GM19351 (cell line): ENCODE results near the gene MRPL33.
A peak's percentile ranks its signal among the peaks of the same experiment; 100 is the strongest.

Experiments
- ATAC-seq: cut with Tn5 transposase; IDR thresholded peaks from one replicate; pipeline ENCODE4 v1.9.1; 2021; ENCODE audit warnings: mild to moderate bottlenecking, moderate library complexity; ENCODE audit not compliant: unreplicated experiment

MRPL33 gene

DNA sequence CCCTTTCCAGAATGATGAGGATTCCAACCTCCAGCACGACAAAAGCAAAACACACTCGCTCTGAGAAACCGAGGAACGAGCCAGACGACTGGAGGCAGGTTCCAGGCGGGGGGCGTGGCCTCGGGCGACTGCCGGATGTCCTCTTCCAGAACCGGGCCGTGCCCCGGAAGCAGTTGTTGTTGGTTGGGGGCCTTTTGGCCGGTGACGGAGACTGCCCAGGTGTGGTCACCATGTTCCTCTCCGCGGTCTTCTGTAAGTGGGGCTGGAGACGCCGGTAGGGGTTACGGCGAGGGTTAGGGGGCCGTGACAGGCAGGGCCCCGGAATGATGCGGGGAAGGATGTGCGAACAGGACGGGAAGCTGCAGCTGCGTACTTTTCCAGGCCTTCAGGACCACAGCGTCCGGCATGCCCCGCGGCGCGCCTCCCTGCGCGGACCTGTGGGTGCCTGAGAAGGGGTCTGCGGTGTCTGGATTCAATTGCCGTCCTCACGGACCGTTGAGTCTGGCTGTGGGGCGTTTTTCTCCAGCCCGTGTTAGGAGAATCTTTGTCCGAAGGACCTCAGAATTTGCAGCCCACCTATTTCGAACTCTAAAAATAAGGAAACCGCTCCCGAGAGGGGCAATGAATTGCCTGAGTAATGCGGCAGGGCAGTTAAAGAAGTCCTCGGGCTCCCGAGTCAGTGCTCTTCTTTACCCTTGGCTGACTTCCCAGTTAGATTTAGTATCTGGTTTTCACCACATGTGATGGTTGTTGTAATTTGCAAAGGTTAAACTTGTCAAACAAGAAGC, at the start of gene MRPL33:
Gene MRPL33 (plus strand): TSS at position 172 of the 788 bp plus-strand sequence. CDS start 59 bp downstream, at position 231.
- peak; percentile 96 for ATAC-seq

DNA sequence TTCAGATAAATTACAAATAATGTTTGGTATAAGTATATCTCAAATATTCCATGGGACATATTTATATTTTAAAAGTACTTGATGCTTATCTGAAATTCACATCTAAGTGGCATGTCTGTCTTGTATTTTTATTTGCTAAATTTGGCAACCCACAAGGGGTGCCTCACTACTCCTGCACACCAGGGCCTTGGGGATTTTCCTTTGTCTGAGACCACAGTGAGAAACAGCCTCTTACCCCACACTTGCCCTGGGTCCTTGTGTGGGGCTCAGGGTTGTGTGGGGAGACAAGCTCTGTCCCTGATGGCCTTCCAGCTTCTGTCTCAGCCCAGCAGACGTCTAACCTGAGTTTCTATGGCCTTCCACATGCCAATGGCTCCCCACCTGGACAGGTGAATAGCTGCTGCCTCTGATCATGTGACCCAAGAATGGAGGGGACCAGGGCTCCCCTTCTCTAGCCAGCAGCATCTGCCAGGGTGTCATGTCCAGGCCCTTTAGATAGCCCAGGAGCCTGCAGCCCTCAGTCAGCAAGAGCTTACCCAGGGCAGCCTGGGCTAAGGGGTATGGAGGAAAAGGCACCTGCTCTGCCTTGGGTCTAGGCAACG, 49.5 kb upstream of the MRPL33 start:
- ATAC-seq, result no peak

GRCh38 chr2:27723372-27724144, 48.0 kb upstream of the MRPL33 start:
- no peak for ATAC-seq

DNA sequence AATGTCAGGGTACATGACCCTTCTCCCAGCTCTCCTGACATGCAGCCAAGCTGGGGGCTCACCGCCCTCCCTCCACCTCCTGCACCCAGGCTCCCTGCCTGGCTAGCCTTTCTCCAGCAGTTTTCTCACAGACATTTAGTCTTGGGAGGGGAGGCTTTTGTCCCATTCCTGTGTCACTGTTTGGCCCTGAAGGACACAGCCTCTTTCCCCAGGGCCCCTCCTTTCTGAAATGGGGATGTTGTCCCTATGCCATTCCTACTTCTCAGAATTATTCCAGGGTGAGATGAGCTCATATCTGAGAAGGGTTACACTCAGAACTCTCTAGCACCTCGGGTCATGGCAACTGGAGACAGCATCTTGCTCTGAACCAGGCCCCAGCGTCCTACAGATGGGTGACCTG, 47.3 kb upstream of the MRPL33 start:
- no peak for ATAC-seq

DNA sequence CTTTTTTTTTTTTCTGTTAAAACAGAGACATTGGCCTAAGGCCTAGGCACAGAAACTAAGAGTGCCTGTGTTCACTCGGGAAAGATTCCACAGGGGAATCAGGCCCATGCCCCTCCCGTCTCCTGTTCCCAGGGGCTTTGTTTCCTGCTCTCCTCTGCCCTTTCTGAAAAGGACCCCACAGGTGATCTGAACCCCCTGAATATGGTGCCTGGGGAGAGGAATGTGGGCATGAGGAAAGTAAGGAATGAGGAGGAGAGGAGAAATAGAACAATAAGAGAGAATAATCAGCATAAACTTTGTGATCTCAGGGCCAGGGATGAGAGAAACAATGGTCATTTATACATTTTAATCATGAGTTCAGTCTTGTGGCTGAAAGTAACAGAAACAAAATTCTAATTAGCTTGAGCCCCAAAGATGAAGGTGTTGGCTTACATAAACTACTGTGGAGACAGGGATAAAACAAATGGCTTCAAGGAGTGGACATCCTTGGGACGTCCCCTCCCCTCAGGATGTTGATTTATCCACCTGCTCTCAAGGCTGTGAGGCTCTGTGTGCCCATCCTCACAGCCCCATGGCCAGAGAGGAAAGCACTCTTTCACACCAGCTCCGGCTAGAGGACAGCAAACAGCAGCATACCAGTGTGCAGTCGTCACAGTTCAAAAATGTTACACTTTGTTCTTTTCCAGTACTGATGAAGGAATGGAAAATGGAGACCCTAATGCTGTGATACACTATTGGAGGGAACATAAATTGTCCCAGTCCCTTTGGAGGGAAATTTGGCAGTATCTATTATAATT, 46.4 kb upstream of the MRPL33 start:
- no peak for ATAC-seq

GRCh38 chr2:27727257-27727656, 44.3 kb upstream of the MRPL33 start:
- ATAC-seq, result no peak

GRCh38 chr2:27728081-27728858, 43.2 kb upstream of the MRPL33 start:
- no peak for ATAC-seq

DNA sequence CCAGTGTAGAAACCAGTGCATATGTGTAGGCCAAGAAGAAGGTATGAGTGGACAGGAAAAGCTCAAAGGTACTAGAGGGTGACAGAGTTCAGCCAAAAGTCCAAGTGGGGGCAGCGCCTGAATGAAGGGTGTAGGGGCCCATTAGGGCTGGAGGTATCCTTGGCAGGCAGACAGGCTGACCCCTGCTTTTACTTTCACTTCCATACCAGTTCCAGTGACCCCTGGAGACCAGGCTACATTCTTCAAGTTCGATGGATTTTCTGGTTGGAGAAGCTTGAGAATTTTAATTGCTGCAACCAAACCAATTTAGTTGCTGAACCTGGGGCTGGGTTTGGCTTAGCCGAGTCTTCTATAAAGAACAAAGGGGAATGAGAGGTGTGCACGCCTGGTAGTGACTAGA, 42.3 kb upstream of the MRPL33 start:
- ATAC-seq, result no peak

- ATAC-seq, result no peak
Observed at GRCh38 chr2:27729614-27730013, 41.9 kb upstream of the MRPL33 start.

DNA sequence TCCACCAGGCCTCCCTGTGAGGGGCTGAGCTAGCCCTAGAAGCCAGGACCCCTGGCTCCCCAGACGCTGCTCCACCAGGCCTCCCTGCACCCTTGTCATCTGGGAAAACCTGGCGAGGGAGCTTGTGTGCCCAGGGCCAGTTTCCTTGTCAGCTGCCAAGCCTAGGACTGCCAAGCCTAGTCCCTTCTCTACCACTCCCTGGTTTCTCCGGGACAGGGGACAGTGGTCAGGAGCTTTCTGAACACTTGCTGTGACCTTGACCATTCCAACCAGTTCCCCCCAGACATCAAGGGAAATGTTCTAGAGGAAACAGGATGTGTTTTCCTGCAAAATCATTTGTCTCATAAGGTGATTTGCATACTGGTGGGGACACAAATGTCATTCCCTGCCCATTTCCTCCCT, 41.3 kb upstream of the MRPL33 start:
- no peak for ATAC-seq

DNA sequence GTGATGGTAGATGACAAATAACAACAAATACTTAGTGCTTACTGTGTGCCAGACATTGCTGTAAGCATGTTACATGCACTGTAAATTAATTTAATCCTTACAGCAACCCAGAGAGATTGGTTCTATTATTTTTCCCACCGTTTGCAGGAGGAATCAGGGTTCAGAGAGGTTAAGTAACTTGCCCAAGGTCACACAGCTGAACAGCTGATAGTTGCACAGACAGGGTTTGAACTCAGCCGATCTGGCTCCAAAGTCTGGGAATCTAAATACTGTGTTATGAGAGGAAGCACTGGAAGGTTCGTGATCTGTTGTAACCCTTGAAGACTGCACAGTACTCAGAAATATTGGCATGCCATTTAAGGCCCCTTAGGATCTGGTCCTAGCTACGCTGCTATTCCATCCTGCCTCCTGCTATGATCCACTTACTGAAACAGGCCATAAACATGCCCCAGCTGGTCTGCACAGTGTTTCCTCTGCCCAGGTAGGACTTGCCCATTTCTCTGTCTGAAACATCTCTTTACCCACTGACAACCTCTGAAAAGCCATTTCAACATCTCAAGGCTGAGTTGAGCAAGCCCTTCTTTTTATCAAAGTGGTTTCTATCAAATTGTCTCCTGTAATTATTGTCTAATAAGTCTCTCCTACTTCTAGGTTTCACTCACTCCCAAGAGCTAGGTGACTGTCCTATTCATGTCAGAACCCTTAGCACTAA, 40.4 kb upstream of the MRPL33 start:
- no peak for ATAC-seq

GRCh38 chr2:27734305-27734704, 37.2 kb upstream of the MRPL33 start:
- ATAC-seq, result no peak

DNA sequence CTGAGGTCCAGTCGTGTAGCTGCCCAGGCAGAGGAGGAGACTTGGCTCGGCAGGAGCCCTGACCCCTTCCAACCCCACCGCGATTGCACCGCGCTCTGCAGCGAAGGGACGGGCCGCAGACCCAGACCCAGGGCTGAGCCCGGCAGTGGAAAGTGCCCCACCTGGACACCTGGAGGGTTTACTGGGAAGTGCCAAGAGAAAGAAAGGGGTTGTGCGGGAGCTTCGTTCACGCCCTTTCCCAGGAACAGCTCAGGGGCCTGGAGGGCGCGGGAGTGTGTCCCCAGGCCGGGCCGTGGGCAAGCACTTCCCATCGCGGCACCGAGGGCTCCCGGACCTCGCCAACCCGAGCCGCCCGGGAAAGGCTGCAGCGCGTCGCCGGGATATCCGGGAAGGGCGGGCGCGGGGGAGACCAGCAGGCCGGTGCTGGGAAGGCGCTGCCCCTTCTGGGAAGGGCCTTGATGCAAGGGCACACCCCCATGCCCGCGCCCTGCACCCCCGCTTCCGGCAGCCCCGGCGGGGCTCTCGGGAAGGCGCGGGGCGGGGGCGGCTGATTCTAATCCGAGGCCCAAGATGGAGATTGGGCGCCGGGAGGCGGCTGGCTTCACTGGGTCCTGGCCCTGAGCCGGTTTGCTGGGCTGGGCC, 36.1 kb upstream of the MRPL33 start:
- ATAC-seq, result no peak

DNA sequence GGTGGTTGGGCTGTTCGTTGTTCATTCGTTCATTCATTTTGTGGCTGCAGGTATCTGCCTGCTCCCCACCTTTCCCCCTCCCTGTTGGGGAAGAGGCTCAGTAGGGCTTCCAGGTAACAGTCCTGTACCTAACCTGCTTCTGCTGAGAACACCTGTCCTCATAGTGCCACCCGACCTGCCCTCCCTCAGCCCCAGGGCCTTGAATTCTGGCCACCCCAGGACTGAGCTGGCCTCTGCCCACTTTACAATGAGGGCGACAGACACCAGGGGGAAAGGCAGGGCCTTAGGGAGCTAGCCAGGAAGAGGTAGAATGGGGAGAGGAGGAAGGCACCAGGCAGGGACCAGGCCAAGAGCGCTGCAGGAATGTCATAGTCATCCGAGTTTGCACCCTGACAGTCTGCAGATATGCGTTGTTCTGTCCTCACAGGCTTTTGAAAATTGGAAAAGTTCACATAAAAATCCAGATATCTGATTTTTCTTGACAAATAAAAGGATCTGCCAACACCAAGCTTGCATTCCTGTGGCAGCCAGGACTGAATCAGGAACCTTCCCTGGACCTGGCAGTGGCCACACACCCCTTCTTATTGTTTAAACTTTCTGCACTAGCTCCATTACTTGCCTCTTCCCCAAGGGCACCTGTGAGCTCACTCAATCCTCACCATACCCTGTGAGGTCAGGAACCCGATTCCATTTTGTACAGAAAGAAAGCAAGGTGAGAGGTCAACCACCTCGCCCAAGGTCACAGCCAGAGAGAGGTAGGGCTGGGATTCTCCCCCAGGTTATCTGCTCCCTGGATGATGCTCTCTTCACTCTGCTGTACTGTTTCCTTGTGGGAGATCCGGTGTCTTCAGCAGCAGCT, 35.3 kb upstream of the MRPL33 start:
- no peak for ATAC-seq

GRCh38 chr2:27736890-27737204, 34.7 kb upstream of the MRPL33 start:
- ATAC-seq, result no peak

- ATAC-seq, result no peak
Observed at GRCh38 chr2:27737676-27738348, 33.7 kb upstream of the MRPL33 start.

DNA sequence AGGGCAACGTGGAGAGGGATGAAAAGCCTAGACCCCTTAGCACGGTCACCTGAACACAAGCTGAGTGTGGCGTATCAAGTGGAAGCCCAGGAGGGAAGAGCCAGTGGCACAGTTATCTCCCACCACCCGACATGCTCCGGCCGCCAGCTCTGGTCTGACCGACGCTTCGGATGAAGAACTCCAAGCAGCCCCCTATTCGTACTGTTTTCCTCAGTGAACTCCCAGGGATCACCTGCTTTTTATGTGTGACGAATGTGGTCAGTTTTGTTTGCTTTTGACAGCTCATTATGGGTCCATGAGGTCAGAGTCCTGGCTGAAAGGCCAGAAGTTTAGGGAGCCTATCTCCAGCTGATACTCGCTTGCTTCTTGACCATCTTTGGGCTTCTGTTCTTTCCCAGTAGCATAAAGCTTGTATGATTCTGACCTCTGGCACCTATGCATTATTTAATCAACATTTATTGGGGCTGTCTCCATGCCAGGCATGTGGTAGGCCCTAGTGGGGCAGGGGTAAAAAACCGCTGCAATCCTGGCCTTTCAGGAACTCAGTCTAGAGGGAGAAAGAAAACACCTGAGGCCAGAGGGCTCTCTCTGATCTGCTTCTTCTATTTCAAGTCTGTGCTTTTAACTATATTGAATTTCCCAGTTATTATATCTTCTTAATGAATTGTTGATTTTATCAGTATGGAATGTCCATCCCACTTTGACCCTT, 33.0 kb upstream of the MRPL33 start:
- ATAC-seq, result no peak
